HG02938 (cell line): ENCODE data around the gene RET.
"Not testable (repeated sequence)": the region's sequence is repeated elsewhere in the genome, so short reads cannot be mapped to it uniquely, and the experiment has no call there.

ENCODE experiments used
- ATAC-seq: cut with Tn5 transposase; IDR thresholded peaks from one replicate; pipeline ENCODE4 v1.9.1; 2021; ENCODE audit warnings: mild to moderate bottlenecking, moderate library complexity; ENCODE audit not compliant: unreplicated experiment

Gene RET

DNA sequence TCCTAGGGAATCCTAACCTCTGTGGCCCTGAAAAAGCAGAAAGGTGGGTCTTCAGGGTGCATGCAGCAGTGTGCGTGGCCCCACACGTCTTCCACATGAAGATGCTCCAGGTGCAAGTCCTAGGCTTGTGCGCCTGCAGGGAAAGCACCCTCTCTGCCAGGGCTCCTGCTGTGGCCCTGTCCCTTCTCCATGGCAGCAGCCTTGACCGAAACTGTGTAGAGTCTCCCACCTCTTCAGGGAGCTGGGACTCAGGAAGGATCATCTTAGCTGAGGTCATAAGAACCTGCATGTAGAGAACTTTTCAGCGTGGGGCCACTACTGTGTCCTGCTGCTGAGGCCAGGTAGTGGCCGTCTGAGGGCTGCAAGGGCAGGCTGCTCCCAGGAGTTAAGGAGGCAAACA lies 55.0 kb downstream of the RET start:
- no peak for ATAC-seq

DNA sequence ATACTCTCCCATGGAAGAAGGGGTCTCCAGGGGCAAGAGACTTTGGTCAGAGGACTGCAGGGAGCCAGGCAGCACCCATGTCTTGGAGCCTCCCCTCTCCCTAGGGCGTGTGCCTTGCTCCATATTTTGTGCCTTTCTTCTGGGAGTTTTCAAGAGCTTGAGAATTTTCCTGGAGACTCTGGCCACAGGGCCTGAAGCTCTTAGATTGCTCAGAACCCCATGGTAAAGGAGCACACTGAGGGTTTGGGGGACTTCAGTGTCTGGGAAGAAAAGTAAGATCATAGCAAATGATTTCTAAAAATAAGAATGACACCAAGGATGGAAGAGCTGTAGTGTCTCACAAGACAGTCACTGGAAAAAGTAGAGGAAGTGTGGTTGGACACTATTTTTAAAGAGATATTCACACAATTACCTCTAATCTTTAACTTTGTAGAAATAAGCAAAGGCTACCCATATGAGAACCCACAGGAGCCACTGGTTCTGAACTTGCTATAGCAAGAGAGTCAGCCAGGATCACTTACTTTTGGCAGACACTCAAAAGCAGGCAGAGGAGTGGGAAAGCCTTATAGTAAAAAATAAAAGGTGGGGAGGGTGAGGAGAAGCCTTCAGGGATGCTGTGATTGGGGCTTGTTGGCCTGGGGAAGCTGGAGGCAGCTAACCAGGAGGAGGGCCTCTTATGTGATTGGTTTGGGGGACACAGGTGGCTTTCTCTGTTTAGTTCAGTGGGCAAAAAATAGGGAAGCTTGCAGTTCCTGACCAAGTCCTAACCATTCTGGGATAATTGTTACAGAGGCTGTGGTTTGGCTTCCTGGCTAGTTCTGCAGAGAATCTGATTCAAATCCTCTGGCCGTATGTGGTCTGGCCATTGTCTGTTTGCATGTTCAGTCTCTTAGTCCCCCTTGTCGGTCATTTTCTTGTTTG lies 56.3 kb downstream of the RET start:
- no peak for ATAC-seq

DNA sequence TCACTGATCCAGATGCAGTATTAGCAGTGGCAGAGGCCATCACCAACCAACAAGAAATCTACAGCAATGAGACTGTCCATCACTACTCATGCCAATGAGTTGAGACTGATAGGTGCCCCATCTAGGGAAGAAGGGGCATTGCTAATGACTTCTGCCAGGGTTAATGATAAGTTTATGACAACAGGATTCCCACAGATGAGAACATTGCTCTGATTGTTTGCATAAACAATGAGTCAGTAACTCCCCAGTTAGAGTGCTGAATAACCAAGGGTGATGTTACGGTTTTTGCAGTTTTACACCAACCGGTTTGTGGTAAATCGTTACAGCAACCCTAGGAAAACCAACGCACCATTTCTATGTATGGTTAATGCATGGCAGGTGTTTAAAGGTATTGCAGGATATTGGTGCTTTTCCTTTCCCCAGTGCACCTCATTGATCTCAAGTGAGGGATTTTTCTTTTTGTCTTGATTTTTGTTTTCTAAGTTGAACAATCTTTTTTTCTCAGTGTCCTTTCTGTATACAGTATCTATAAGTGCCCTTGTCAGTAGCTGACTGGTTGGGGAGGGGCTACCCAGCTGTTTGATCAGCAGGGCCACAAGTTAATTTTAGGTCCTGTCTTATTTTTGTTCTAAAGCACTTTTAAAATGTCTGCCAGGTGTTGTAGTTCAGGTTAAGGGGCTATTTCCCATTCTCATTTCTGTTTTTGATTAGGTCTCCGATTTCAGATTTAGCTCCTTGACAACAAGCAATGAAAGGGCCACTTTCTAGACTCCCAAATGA lies 57.4 kb downstream of the RET start:
- ATAC-seq, result no peak

DNA sequence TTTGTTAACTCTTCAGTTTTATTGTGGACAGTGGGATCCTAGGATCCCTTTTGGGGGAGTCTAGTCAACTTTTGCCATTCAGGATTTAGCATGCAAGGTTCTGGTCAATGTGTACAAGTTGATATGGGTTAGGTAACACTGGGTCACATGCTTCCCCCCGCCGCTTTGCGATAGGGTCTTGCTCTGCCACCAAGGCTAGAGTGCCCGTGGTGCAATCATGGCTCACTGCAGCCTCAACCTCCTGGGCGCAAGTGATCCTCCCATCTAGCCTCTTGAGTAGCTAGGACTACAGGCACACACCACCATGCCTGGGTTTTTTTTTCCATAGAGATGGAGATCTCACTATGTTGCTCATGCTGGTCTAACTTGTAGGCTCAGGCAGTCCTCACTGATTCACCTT lies 58.2 kb downstream of the RET start:
- no peak for ATAC-seq

DNA sequence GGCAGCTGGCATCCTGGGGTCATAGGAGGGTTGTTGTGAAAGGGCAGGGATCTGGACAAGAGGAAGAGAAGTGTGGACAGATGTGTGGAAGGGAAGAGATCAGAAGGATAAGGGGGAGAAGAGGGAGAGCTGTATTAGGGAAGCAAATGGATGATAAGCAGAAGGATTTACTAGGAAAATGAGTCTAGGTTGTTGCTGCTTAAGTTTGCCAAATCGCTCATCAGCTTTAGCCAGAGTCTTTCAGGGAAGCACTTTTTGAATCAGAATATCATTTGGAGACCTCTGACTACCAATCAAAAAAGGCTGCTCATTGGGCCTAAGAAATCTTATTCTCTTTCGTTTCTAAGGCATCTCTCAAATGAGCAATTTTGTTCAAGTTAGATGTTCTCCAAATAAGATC lies 58.8 kb downstream of the RET start:
- no peak for ATAC-seq

DNA sequence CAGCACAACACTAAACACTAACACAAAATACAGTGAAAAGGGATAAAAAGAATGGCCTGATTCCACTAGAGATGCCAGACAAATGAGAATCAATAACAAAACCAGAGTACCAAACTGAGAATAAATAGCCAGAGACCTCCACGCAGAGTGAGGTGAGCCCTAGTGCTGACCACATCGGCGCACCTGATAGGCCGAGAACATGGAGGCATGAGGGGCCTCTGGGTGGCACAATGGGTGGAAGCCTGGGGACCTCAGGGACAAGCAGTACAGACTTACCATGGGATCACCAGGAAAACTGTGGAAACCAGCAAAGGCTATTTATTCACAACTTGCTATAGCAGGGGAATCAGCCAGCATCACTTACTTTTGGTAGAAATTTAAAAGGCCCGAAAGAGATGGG lies 59.6 kb downstream of the RET start:
- no peak for ATAC-seq

DNA sequence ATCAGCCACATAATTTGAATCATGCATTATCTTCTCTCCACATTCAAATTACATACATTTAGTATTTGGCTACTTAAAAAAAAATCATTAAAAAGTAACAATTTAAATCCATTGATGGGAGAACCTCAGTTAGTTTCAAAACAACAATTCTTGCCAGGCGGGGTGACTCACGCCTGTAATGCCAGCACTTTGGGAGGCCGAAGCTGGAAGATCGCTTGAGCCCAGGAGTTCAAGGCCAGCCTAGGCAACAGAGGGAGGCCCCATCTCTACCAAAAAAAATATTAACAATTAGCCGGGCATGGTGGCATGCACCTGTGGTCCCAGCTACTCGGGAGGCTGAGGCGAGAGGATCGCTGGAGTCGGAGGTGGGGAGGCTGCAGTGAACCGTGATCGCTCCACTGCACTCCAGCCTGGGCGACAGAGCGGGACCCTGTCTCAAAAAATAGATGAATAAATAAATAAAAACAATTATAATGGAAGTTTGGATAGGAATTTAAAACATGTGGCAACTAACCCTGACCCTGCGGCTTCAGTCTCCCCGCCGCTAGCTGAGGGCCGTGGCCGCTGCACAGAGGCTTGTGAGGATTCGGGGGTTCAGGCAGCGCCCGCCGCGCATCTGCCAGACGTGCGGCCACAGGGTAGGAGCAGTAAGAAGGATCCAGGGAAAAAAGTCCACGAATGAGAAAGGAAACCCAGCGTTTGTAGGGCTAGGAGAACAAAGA lies 60.3 kb downstream of the RET start:
- no peak for ATAC-seq

DNA sequence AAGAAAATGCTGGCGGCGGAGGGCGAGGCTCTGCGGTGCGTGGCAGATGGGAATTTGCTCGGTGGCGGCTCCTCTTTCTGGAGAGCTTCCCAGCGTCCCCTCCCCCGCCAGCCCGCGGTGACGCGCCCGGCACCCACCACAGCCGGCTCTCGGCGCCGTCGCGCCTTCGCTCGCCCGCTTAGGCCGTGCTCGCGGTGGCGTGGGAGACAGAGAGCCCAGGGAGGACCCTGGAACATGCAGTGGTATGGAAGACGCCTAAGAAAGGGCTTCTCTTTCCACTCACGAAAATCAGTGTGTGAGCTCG lies 60.8 kb downstream of the RET start:
- peak; percentile 7 for ATAC-seq

DNA sequence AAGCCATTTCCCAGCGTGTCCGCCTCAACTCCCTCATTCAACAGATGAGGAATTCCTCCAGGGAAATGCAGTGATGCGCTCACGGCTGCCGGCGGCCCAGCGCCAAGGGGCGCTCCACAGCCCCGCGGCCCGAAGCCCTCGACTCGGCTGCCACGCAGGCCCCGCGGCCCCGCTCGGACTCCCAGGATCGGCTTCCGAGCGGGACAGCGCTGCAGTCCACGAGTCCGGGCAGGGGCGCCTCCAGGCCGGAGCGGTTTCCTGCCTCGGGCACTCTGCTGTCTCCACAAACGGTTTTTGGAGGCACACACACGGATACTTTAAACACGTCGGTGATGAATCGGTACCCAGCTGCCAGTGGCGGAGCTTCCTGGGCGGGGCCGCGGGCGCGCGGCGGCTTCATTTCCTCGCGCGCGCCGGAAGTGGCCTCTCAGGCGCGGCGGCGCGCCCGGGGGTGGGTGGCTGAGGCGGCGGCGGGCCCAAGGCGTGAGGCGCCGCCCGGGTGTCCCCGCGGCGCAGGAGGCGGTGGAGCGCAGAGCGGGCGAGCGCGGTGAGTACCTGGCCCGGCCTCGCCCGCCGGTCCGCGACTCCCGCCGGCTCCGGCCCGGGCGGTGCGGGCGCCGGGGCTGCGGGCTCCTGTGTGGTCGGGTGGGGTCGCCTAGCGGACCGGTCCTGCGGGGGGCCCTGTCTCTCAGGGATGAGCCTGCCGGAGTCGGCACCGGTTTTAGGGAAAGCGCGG lies 61.3 kb downstream of the RET start, which contains the start of gene CSGALNACT2:
TSS of gene CSGALNACT2 (plus strand) at position 425 of the 736 bp plus-strand sequence. CDS start 16,705 bp downstream, outside the sequence.
- peak; percentile 52 for ATAC-seq

DNA sequence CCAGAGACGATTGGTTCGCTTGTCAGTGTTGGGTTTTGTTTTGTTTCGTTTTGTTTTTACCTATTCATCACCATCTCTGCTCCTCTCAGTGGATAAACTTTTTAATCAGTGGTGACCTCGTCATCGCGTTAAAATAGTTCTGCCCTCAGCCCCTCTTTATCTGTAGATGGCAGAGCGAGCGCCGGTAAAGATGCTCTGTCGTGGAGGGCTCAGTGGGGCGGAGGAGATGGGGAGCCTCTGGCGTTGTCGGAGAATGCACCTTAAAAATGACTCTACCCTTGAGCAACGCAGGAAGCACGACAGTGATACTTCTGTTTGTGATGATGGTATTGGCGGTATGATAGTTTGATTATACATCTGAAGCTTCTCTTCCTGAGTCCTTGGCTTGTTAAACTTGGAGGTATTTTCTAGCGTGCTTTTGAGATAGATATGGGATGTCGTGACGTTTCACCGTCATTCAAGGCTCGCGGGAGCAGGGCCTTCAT lies 61.9 kb downstream of the RET start:
- peak; percentile 46 for ATAC-seq

DNA sequence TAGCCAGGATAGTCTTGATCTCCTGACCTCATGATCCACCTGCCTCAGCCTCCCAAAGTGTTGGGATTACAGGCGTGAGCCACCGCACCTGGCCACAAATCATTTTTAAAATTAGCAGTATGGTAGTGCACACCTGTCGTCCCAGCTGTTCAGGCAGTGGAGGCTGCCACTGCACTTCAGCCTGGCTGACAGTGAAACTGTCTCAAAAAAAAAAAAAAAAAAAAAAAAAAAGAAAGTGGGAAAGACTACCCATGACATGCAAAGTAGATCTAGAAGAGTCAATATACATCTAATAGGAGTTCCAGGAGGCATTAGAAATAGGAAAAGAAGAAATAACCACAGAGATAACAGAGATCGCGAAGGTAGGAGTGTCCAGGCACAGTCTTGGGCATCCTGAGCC lies 64.6 kb downstream of the RET start:
- no peak for ATAC-seq

DNA sequence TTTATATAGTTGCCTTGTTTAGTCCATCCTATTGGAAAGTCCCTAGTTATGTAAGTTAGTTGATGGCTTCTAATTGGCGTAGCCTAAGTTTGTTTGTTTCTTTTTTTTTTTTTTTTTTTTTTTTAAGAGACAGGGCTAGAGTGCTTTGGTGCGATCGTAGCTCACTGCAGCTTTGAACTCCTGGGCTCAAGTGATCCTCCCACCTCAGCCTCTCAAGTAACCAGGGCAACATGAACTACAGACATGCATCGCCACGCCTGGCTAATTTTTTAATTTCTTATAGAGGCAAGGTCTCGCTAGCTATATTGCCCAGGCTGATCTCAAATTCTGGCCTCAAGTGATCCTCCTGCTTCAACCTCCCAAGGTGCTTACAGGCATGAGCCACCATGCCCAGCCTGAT lies 68.4 kb downstream of the RET start:
- no peak for ATAC-seq

DNA sequence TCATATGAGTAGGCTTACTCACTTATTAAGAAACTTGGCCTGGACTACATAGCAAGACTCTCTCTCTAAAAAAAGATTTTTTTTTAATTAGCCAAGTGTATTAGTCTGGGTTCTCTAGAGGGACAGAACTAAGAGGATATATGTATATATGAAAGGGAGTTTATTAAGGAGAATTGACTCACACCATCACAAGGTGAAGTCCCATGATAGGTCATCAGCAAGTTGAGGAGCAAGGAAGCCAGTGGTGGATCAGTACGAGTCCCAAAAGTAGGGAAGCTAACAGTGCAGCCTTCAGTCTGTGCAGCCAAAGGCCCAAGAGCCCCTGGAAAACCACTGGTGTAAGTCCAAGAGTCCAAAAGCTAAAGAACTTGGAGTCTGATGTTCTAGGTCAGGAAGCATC lies 69.1 kb downstream of the RET start:
- ATAC-seq, result not testable (repeated sequence)

DNA sequence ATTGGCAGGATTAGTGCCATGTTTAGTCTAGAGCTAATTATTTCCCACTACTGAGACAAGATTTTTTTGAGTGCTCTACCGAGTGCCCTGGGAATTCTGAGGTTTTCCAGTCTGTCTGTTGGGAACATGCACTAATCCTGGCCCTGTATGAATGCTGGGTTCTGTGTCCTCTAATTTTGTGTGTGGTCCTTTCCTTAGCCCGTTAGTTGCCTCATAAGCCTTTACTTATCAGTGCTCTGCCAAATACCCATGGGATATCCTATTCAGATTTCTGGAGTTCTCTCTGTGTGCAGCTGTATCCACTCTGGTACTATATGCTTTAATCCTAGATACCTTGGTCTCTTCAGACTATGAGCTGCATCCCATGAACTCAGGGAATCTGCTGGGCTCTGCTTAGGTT lies 74.5 kb downstream of the RET start:
- ATAC-seq, result no peak

DNA sequence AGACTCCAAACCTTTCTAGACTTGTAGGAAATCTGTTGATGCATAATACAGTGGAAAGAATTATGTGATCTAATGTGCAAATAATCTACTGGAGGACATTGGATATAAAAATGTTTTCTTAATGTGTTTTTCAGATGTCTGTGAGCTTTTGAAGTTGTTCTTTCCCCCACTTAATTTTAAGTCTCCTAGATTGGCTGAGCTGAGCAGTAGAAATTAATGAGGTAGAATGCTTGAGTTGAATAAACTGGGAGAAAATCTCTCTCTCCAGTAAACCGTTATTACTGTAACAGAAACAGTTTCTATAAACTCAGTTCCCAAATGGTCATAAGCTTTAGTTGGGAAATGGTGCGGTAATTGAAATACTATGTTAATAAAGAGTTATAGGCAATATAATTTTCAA lies 77.0 kb downstream of the RET start:
- no peak for ATAC-seq

DNA sequence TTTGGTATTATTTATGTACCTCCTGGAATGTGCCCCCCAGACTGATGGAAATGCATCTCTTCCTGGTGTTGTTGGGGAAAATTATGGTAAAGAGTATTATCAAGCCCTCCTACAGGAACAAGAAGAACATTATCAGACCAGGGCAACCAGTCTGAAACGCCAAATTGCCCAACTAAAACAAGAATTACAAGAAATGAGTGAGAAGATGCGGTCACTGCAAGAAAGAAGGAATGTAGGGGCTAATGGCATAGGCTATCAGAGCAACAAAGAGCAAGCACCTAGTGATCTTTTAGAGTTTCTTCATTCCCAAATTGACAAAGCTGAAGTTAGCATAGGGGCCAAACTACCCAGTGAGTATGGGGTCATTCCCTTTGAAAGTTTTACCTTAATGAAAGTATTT lies 78.4 kb downstream of the RET start:
- no peak for ATAC-seq

DNA sequence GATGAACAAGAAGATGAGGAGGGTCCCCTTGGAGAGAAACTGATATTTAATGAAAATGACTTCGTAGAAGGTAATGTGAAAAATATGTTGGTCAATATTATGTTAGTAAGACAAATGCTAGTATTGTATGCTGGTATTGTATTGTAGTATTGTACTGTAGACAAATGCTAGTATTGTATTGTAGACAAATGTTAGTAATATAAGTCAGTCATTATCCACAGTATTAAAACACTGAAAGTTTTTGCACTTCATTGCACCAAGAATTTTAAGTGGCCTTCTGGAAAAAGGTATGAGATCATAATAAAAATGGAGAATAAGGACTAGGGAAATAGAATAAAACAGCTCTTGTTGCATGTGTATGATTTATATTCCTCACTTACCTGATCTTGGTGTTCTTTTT lies 78.9 kb downstream of the RET start:
- no peak for ATAC-seq

DNA sequence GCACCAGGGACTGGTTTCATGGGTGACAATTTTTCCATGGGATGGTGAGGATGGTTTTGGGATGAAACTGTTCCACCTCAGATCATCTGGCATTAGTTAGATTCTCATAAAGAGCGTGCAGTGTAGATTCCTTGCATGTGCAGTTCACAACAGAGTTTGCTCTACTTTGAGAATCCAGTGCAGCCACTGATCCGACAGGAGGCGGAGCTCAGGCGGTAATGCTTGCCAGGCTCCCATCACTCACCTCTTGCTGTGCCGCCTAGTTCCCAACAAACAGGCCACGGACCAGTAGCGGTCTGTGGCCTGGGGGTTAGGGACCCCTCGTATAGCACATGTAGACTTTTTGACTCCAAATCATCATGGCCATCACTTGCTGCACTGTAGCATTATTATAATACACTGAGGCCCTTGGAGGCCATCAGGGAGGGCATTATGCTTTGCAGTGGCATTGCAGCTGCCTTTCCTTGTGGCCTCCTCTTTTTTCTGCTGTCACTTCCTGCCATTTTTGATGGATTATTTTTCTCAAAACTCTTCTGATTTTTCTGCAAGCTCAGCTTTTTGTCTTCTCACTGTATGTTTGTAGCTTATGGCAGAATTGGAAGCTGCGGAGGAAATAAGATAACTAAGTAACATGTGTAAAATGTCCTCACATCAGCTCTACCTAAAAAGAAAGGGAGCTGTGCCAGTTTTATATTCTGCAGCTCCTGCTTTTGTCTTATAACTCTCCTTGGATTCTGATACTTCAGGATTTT lies 79.9 kb downstream of the RET start:
- ATAC-seq, result no peak

DNA sequence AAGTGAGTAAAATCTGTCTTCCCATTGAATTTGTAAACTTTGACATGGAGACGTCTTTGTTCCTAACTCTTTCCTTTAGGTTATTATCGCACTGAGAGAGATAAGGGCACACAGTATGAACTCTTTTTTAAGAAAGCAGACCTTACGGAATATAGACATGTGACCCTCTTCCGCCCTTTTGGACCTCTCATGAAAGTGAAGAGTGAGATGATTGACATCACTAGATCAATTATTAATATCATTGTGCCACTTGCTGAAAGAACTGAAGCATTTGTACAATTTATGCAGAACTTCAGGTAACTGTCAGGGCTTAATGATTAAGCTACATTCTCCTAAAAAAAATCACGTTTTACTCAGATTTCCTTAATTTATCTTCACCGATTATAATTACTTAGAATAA lies 81.8 kb downstream of the RET start:
- no peak for ATAC-seq
